DMS53 treated with DMSO at 0.1 percent for 48 hours (cell line): ENCODE measurements around the gene DAB1.

Source experiments
- DNase-seq: peaks from one replicate; lab custom pipeline; 2025; ENCODE audit not compliant: unreplicated experiment; lab: John Stamatoyannopoulos, UW

Gene DAB1

GRCh38 chr1:57179001-57179400, 244.9 kb downstream of the DAB1 start:
- no peak for DNase-seq

- DNase-seq = no peak
Observed at GRCh38 chr1:57175506-57175905, 248.4 kb downstream of the DAB1 start.

GRCh38 chr1:57172040-57172439, 251.8 kb downstream of the DAB1 start:
- DNase-seq = no peak

GRCh38 chr1:57167997-57168396, 255.9 kb downstream of the DAB1 start:
- no peak for DNase-seq

GRCh38 chr1:57165546-57165945, 258.3 kb downstream of the DAB1 start:
- DNase-seq = no peak

- no peak for DNase-seq
Observed at GRCh38 chr1:57164584-57164983, 259.3 kb downstream of the DAB1 start.

GRCh38 chr1:57163789-57164188, 260.1 kb downstream of the DAB1 start:
- no peak for DNase-seq

GRCh38 chr1:57163325-57163724, 260.5 kb downstream of the DAB1 start:
- DNase-seq = no peak

- no peak for DNase-seq
Observed at GRCh38 chr1:57162607-57163261, 261.1 kb downstream of the DAB1 start.

GRCh38 chr1:57160594-57160993, 263.3 kb downstream of the DAB1 start:
- no peak for DNase-seq

GRCh38 chr1:57158604-57158998, 265.3 kb downstream of the DAB1 start:
- no peak for DNase-seq

- DNase-seq = no peak
Observed at GRCh38 chr1:57157818-57158603, 265.8 kb downstream of the DAB1 start.

- no peak for DNase-seq
Observed at GRCh38 chr1:57156907-57157306, 267.0 kb downstream of the DAB1 start.

- DNase-seq = no peak
Observed at GRCh38 chr1:57146100-57146499, 277.8 kb downstream of the DAB1 start.

GRCh38 chr1:57142999-57143398, 280.9 kb downstream of the DAB1 start:
- no peak for DNase-seq

GRCh38 chr1:57142169-57142568, 281.7 kb downstream of the DAB1 start:
- DNase-seq = no peak

GRCh38 chr1:57138432-57139078, 285.3 kb downstream of the DAB1 start:
- no peak for DNase-seq

GRCh38 chr1:57137980-57138379, 285.9 kb downstream of the DAB1 start:
- DNase-seq = no peak

GRCh38 chr1:57134803-57135202, 289.1 kb downstream of the DAB1 start:
- no peak for DNase-seq

GRCh38 chr1:57133686-57134085, 290.2 kb downstream of the DAB1 start:
- no peak for DNase-seq

GRCh38 chr1:57132993-57133622, 290.8 kb downstream of the DAB1 start:
- no peak for DNase-seq
